K562 (cell line): ENCODE data around the gene GCHFR. TPM values are rescaled to one million over a fixed set of nuclear protein-coding genes. Genes with fewer than 3 reads are reported as not detected.

ENCODE experiments used
- ATAC-seq: fragments of 200-7000 bp; cut with Tn5 transposase; 3 replicates; pipeline ENCODE4 v1.9.1; 2020; ENCODE audit warnings: moderate library complexity
- BruUV-seq: library from RNA; stranded (reverse); fragments of 400-500 nt; replicated peaks from 2 replicates; lab custom pipeline; 2021; lab: Mats Ljungman, UMichigan
- CTCF ChIA-PET: fragments of 300-600 bp; formaldehyde crosslinking; extraction: SDS; loops from one replicate; lab custom pipeline; 2021; ENCODE audit warnings: low intra/inter-chr PET ratio; lab: Yijun Ruan, JAX
- POLR2A ChIA-PET: fragments of 300-600, 350-650 bp; sonication (Branson Sonifier 250); formaldehyde crosslinking; extraction: SDS; loops from one replicate; lab custom pipeline; 2021; ENCODE audit warnings: antibody characterized with exemption, inconsistent platforms; lab: Yijun Ruan, JAX
- DNase-seq, 4 experiments: peaks; one replicate each; pipeline versions ENCODE4 v3.0.0 to v3.0.0-alpha.2; 2011 to 2018; ENCODE audit warnings: low spot score in 3 of 4, mixed read lengths in 3 of 4; ENCODE audit errors: extremely low read depth in 1 of 4
- FAIRE-seq: peaks from 2 replicates; lab custom pipeline; 2011; peaks lifted over from hg19 to GRCh38; lab: Jason Lieb, UNC
- H2AFZ ChIP-seq: 2 replicates; pipeline ENCODE4 v1.6.0; 2011; ENCODE audit warnings: low read depth, low read length, control low read depth, inconsistent platforms
- H3K27ac ChIP-seq: fragments of 200-600 bp; 3 replicates; pipeline ENCODE4 v1.8.0; 2011; ENCODE audit warnings: low read depth, mild to moderate bottlenecking, control low read depth, inconsistent platforms, low read length, moderate library complexity, mixed read lengths; ENCODE audit errors: extremely low read depth
- H3K27me3 ChIP-seq, 2 experiments: fragments of 300-600 bp in 1 of 2; 2 replicates in 1 of 2; 3 replicates in 1 of 2; pipeline versions ENCODE4 v1.6.0 to v1.8.0; 2011; ENCODE audit warnings: inconsistent platforms in 2 of 2, low read length in 2 of 2, mild to moderate bottlenecking in 1 of 2, mixed read lengths in 1 of 2, moderate library complexity in 1 of 2; ENCODE audit not compliant: control insufficient read depth in 2 of 2, insufficient read depth in 2 of 2
- H3K36me3 ChIP-seq: fragments of 300-600 bp; 3 replicates; pipeline ENCODE4 v1.8.0; 2011; ENCODE audit warnings: mild to moderate bottlenecking, low read length, inconsistent platforms; ENCODE audit not compliant: control insufficient read depth, insufficient read depth
- H3K4me1 ChIP-seq, 2 experiments: fragments of 200-600 bp in 1 of 2; replicated peaks in 1 of 2; 2 replicates in 1 of 2; 3 replicates in 1 of 2; pipeline versions ENCODE4 v1.5.1 to v1.8.0; 2011; ENCODE audit warnings: inconsistent platforms in 2 of 2, low read length in 2 of 2, mild to moderate bottlenecking in 1 of 2, mixed read lengths in 1 of 2, moderate library complexity in 1 of 2; ENCODE audit not compliant: control insufficient read depth in 2 of 2, insufficient read depth in 2 of 2
- H3K4me2 ChIP-seq: 2 replicates; pipeline ENCODE4 v1.6.1; 2011; ENCODE audit warnings: low read length, control low read depth, inconsistent platforms, mixed read lengths; ENCODE audit not compliant: insufficient read depth
- H3K4me3 ChIP-seq: fragments of 200-600 bp; sonication (generic), shearing (Covaris generic); 2 replicates; pipeline ENCODE4 v1.5.1; 2016; ENCODE audit warnings: control low read depth, inconsistent platforms
- H3K79me2 ChIP-seq: fragments of 200-600 bp; 3 replicates; pipeline ENCODE4 v1.8.0; 2011; ENCODE audit warnings: low read length, inconsistent platforms; ENCODE audit not compliant: control insufficient read depth, insufficient read depth
- H3K9ac ChIP-seq, 2 experiments: 2 replicates each; pipeline versions ENCODE4 v1.6.0 to v1.6.1; 2011; ENCODE audit warnings: low read depth in 2 of 2, low read length in 2 of 2, control low read depth in 1 of 2, inconsistent platforms in 1 of 2, mild to moderate bottlenecking in 1 of 2, mixed read lengths in 1 of 2; ENCODE audit not compliant: insufficient read depth in 1 of 2
- H3K9me1 ChIP-seq: one replicate; pipeline ENCODE4 v1.6.0; 2011; ENCODE audit warnings: inconsistent platforms, mild to moderate bottlenecking, low read length, moderate library complexity; ENCODE audit not compliant: control insufficient read depth, insufficient read depth
- H3K9me3 ChIP-seq: replicated peaks from 2 replicates; pipeline ENCODE4 v1.5.1; 2011; ENCODE audit warnings: low read depth, low read length, inconsistent platforms; ENCODE audit not compliant: control insufficient read depth, insufficient read depth
- H4K20me1 ChIP-seq: replicated peaks from 2 replicates; pipeline ENCODE4 v1.6.1; 2011; ENCODE audit warnings: low read length, inconsistent platforms, mixed read lengths; ENCODE audit not compliant: control insufficient read depth, insufficient read depth
- ARID3B ChIP-seq: fragments of 250-450 bp; sonication (Bioruptor Pico); IDR thresholded peaks from 2 replicates; pipeline ENCODE4 v1.4.0; 2020; ENCODE audit warnings: borderline replicate concordance
- IFI16 ChIP-seq: fragments of 250-450 bp; sonication (Bioruptor Pico); IDR thresholded peaks from 2 replicates; pipeline ENCODE4 v2.1.2; 2022; ENCODE audit warnings: mild to moderate bottlenecking, inconsistent platforms
- SUPT5H ChIP-seq: fragments of 450-650 bp; IDR thresholded peaks from 2 replicates; pipeline ENCODE4 v1.6.1; 2016
- WGBS: fragments of 100-300 bp; shearing (Covaris generic); methylation state at CpG from one replicate; pipeline ENCODE4 v1.1.6; 2016; ENCODE audit warnings: low coverage, mixed read lengths; ENCODE audit not compliant: insufficient coverage; ENCODE audit errors: missing lambda C conversion rate; 5-methylcytosine and 5-hydroxymethylcytosine counted together
- in situ Hi-C: fragments of 300-500 bp; cut with MboI; formaldehyde crosslinking; loops from 4 replicates; pipeline ENCODE4 v1.15.0; 2018; ENCODE audit warnings: inconsistent platforms, mixed read lengths
- intact Hi-C: fragments of 100-400 bp; cut with micrococcal nuclease; formaldehyde crosslinking; loops from 2 replicates; pipeline ENCODE4 v1.14.2; 2022
- polyA plus RNA-seq, 8 experiments: library from polyadenylated mRNA; depleted of rRNA in 4 of 8; stranded (reverse) in 5 of 8; unstranded in 3 of 8; fragments of >200 nt; fragmentation: Nextera tagmentation in 2 of 8; fragmentation: Illumina TruSeq in 1 of 8; extraction: Ambion mirVana in 2 of 8; extraction: Trizol in 1 of 8; gene quantifications; 2 replicates each; pipeline versions ENCODE4 v1.2.1 to v1.2.3, GENCODE V29; 2011 to 2014; ENCODE audit warnings: inconsistent platforms in 1 of 8, missing spikeins in 1 of 8
- total RNA-seq, 7 experiments: library from RNA; depleted of rRNA in 6 of 7; stranded (reverse); fragments of >200 nt in 6 of 7; fragmentation: Illumina TruSeq in 2 of 7; extraction: Trizol in 2 of 7; gene quantifications; 2 replicates each; pipeline versions ENCODE4 v1.2.1 to v1.2.3, GENCODE V29; 2011 to 2021; ENCODE audit warnings: low replicate concordance in 1 of 7

The GCHFR gene
- total and polyA plus RNA-seq, 9 of the 15 experiments (the other 6 are each of a cell fraction or from before 2014, with no cell fraction given), result 8.7 to 83.5 (median 20.8) TPM

- no peak for ATAC-seq
- no TSS peak for BruUV-seq
- H3K4me1 ChIP-seq, result no peaks in the 10 kb centered on the region
- H3K36me3 ChIP-seq, result peaks cover 92% of the 10 kb centered on the region
- 71% methylated on average over 4 of the region's 4 CpGs for WGBS
- H3K9me1 ChIP-seq, result no peaks in the 10 kb centered on the region
- no peak overlapping the region for H2AFZ ChIP-seq
- DNase-seq, result no peak
- no peaks in the 10 kb centered on the region for H3K79me2 ChIP-seq
- intact Hi-C loops (no loop called here), in situ Hi-C loops (no loop called here)
- no peaks in the 10 kb centered on the region for H3K9me3 ChIP-seq
- no peak overlapping the region for H3K4me3 ChIP-seq
- no peak overlapping the region for H3K27ac ChIP-seq
- CTCF ChIA-PET, result no interaction called here
- FAIRE-seq, result no peak
- H4K20me1 ChIP-seq, result no peaks in the 10 kb centered on the region
- no peak overlapping the region for H3K9ac ChIP-seq
- TF ChIP-seq ARID3B (no peak), SUPT5H (0 out of 2 replicates have a peak, but pooled peaks have one; percentile 16)
- TF ChIP-seq, all 486 proteins: peak for 1
- POLR2A ChIA-PET, result interaction anchor here (0.7 to 2.6 kb wide), 5 partner anchors 10 to 28 kb away, joined by 3 to 9 read pairs (median 3); no protein-coding TSS in a partner anchor
- Histone ChIP-seq H3K4me2 (no peak overlapping the region), H3K27me3 (no peaks in the 10 kb centered on the region)
These were observed 27.3 kb upstream of the GCHFR start for GRCh38 chr15:40736575-40736974.

- POLR2A ChIA-PET, result interaction anchor here (0.7 to 2.6 kb wide), 5 partner anchors 10 to 53 kb away, joined by 3 to 9 read pairs (median 4); no protein-coding TSS in a partner anchor
- TF ChIP-seq SUPT5H (0 out of 2 replicates have a peak, but pooled peaks have one; percentile 3), IFI16 (no peak)
- FAIRE-seq (no peak), DNase-seq (no peak), ATAC-seq (no peak)
- H3K4me3 ChIP-seq, result no peak overlapping the region
- H3K4me1 ChIP-seq, result no peaks in the 10 kb centered on the region
- H3K9me3 ChIP-seq, result no peaks in the 10 kb centered on the region
- in situ Hi-C loops (no loop called here), intact Hi-C loops (no loop called here)
- peaks cover 91% of the 10 kb centered on the region for H3K36me3 ChIP-seq
- CTCF ChIA-PET, result no interaction called here
- no peak overlapping the region for H2AFZ ChIP-seq
- no peak overlapping the region; a peak in 1 of 4 replicates for H3K9ac ChIP-seq
- H4K20me1 ChIP-seq, result no peaks in the 10 kb centered on the region
- WGBS, result 98% methylated on average over 3 of the region's 3 CpGs
- no peaks in the 10 kb centered on the region for H3K9me1 ChIP-seq
- no TSS peak for BruUV-seq
- H3K27me3 ChIP-seq, result no peaks in the 10 kb centered on the region
- H3K4me2 ChIP-seq, result no peak overlapping the region
- no peaks in the 10 kb centered on the region for H3K79me2 ChIP-seq
- H3K27ac ChIP-seq, result no peak overlapping the region
These were observed 26.8 kb upstream of the GCHFR start for GRCh38 chr15:40737048-40737447.
